WTC11 (cell line): ENCODE data around the gene MRPS11. TPM values are rescaled to one million over a fixed set of nuclear protein-coding genes. Genes with fewer than 3 reads are reported as not detected.

Experiments used
- ATAC-seq: fragments of 200-7000 bp; cut with Tn5 transposase; 2 replicates; pipeline ENCODE4 v1.10.0; 2021; ENCODE audit warnings: mild to moderate bottlenecking, moderate library complexity
- CTCF ChIA-PET: fragments of 300-600 bp; sonication (Branson Sonifier 250); formaldehyde crosslinking; loops from one replicate; lab custom pipeline; 2021; ENCODE audit warnings: antibody characterized with exemption; lab: Charles Lee
- POLR2A ChIA-PET: fragments of 350-600 bp; sonication (Branson Sonifier 250); formaldehyde crosslinking; loops from one replicate; lab custom pipeline; 2021; ENCODE audit warnings: antibody characterized with exemption; lab: Charles Lee
- DNase-seq: peaks from one replicate; pipeline ENCODE4 v3.0.0; 2021; ENCODE audit warnings: low spot score
- H3K27ac Mint-ChIP-seq: 2 replicates; pipeline ENCODE4 v1.8.0; 2021; ENCODE audit warnings: mixed read lengths
- H3K27me3 Mint-ChIP-seq: 2 replicates; pipeline ENCODE4 v1.8.0; 2021; ENCODE audit warnings: low read depth, mild to moderate bottlenecking, moderate library complexity, mixed read lengths
- H3K36me3 Mint-ChIP-seq: 2 replicates; pipeline ENCODE4 v1.8.0; 2021; ENCODE audit warnings: mixed read lengths
- H3K4me1 Mint-ChIP-seq: 2 replicates; pipeline ENCODE4 v1.8.0; 2022; ENCODE audit warnings: mixed read lengths
- H3K4me3 Mint-ChIP-seq: 2 replicates; pipeline ENCODE4 v1.8.0; 2021; ENCODE audit warnings: mild to moderate bottlenecking, moderate library complexity, mixed read lengths
- H3K9me3 Mint-ChIP-seq: 2 replicates; pipeline ENCODE4 v1.8.0; 2021; ENCODE audit warnings: mixed read lengths
- ATF6 ChIP-seq: sonication (generic); formaldehyde crosslinking; IDR thresholded peaks from 2 replicates; pipeline ENCODE4 v1.8.1; 2023; ENCODE audit warnings: mild to moderate bottlenecking, missing genetic modification reagents
- CBFB ChIP-seq: sonication (generic); formaldehyde crosslinking; IDR thresholded peaks from 2 replicates; pipeline ENCODE4 v1.8.1; 2022; ENCODE audit warnings: mild to moderate bottlenecking, low read depth, missing genetic modification reagents
- CDX4 ChIP-seq: fragments of 250-450 bp; sonication (Bioruptor Pico); IDR thresholded peaks from 2 replicates; pipeline ENCODE4 v1.9.0; 2021; ENCODE audit warnings: moderate library complexity, mild to moderate bottlenecking, inconsistent platforms, borderline replicate concordance
- CREM ChIP-seq: sonication (generic); formaldehyde crosslinking; IDR thresholded peaks from 2 replicates; pipeline ENCODE4 v1.8.1; 2022; ENCODE audit warnings: mild to moderate bottlenecking, missing genetic modification reagents, moderate library complexity
- E2F1 ChIP-seq: sonication (generic); formaldehyde crosslinking; IDR thresholded peaks from 2 replicates; pipeline ENCODE4 v1.8.0; 2022; ENCODE audit warnings: mild to moderate bottlenecking, missing genetic modification reagents
- ELF4 ChIP-seq: sonication (generic); formaldehyde crosslinking; IDR thresholded peaks from 2 replicates; pipeline ENCODE4 v1.8.1; 2022; ENCODE audit warnings: low read depth, mild to moderate bottlenecking, moderate library complexity, missing genetic modification reagents
- FOXJ3 ChIP-seq: sonication (generic); formaldehyde crosslinking; IDR thresholded peaks from 2 replicates; pipeline ENCODE4 v1.9.0; 2021; ENCODE audit warnings: missing genetic modification reagents, mild to moderate bottlenecking, borderline replicate concordance
- GTF2I ChIP-seq: fragments of 250-450 bp; sonication (Bioruptor Pico); conservative IDR thresholded peaks from 2 replicates; pipeline ENCODE4 v1.4.0; 2021; ENCODE audit warnings: mild to moderate bottlenecking
- HMGXB4 ChIP-seq: sonication (generic); formaldehyde crosslinking; IDR thresholded peaks from 2 replicates; pipeline ENCODE4 v1.8.1; 2023; ENCODE audit warnings: mild to moderate bottlenecking, moderate library complexity, missing genetic modification reagents
- MYBL2 ChIP-seq: sonication (generic); formaldehyde crosslinking; IDR thresholded peaks from 2 replicates; pipeline ENCODE4 v1.8.1; 2023; ENCODE audit warnings: mild to moderate bottlenecking, moderate library complexity, missing genetic modification reagents
- NR2C2 ChIP-seq: sonication (generic); formaldehyde crosslinking; IDR thresholded peaks from 2 replicates; pipeline ENCODE4 v1.8.0; 2022; ENCODE audit warnings: mild to moderate bottlenecking, missing genetic modification reagents
- NR3C1 ChIP-seq: sonication (generic); formaldehyde crosslinking; conservative IDR thresholded peaks from 2 replicates; pipeline ENCODE4 v1.8.1; 2023; ENCODE audit warnings: low read depth, mild to moderate bottlenecking, missing genetic modification reagents
- OVOL2 ChIP-seq: fragments of 250-450 bp; sonication (Bioruptor Pico); IDR thresholded peaks from 2 replicates; pipeline ENCODE4 v1.9.0; 2021; ENCODE audit warnings: mild to moderate bottlenecking, borderline replicate concordance
- PRDM15 ChIP-seq: sonication (generic); formaldehyde crosslinking; IDR thresholded peaks from 2 replicates; pipeline ENCODE4 v1.8.0; 2022; ENCODE audit warnings: missing genetic modification reagents
- PREB ChIP-seq: sonication (generic); formaldehyde crosslinking; IDR thresholded peaks from 2 replicates; pipeline ENCODE4 v1.8.1; 2022; ENCODE audit warnings: mild to moderate bottlenecking, missing genetic modification reagents, moderate library complexity, borderline replicate concordance
- PRRX2 ChIP-seq: fragments of 250-450 bp; sonication (Bioruptor Pico); IDR thresholded peaks from 2 replicates; pipeline ENCODE4 v1.8.0; 2021; ENCODE audit warnings: mild to moderate bottlenecking
- RORB ChIP-seq: fragments of 250-450 bp; sonication (Bioruptor Pico); IDR thresholded peaks from 2 replicates; pipeline ENCODE4 v1.9.0; 2021; ENCODE audit warnings: mild to moderate bottlenecking
- SMAD3 ChIP-seq: sonication (generic); formaldehyde crosslinking; IDR thresholded peaks from 2 replicates; pipeline ENCODE4 v1.8.0; 2022; ENCODE audit warnings: missing genetic modification reagents, mild to moderate bottlenecking, borderline replicate concordance
- SMAD4 ChIP-seq: sonication (generic); formaldehyde crosslinking; IDR thresholded peaks from 2 replicates; pipeline ENCODE4 v1.8.0; 2022; ENCODE audit warnings: mild to moderate bottlenecking, missing genetic modification reagents
- ZNF232 ChIP-seq: sonication (generic); formaldehyde crosslinking; IDR thresholded peaks from 2 replicates; pipeline ENCODE4 v1.8.0; 2022; ENCODE audit warnings: mild to moderate bottlenecking, missing genetic modification reagents
- ZNF263 ChIP-seq: sonication (generic); formaldehyde crosslinking; IDR thresholded peaks from 2 replicates; pipeline ENCODE4 v1.8.1; 2022; ENCODE audit warnings: low read depth, mild to moderate bottlenecking, moderate library complexity, missing genetic modification reagents
- ZNF423 ChIP-seq: fragments of 250-450 bp; sonication (Bioruptor Pico); IDR thresholded peaks from 2 replicates; pipeline ENCODE4 v2.1.2; 2022; ENCODE audit warnings: mild to moderate bottlenecking, moderate library complexity
- total RNA-seq: library from RNA; stranded (reverse); gene quantifications from 3 replicates; pipeline ENCODE4 v1.2.3, GENCODE V29; 2021

MRPS11 gene
- total RNA-seq, 1 experiment from 2014 or later: 49.1 TPM

GRCh38 chr15:88490036-88490435 lies 22.5 kb downstream of the MRPS11 start (continued):
- TF ChIP-seq ZNF423 (CRISPR knock-in tag) (no peak), NR2C2 (CRISPR knock-in tag) (no peak), PREB (CRISPR knock-in tag) (no peak)
- TF ChIP-seq, all 79 proteins: peak for 0

- ATAC-seq: peak; percentile 54
- Mint-ChIP-seq H3K4me3 (no peak overlapping the region), H3K36me3 (no peaks in the 10 kb centered on the region), H3K4me1 (peaks cover 28% of the 10 kb centered on the region), H3K9me3 (no peaks in the 10 kb centered on the region), H3K27ac (no peak overlapping the region), H3K27me3 (peaks cover 6% of the 10 kb centered on the region; the same call in 1 of the 2 replicates)
- ChIA-PET CTCF (interaction anchor here (1.3 kb wide), 1 partner anchor 15 kb away, joined by 3 read pairs; no protein-coding TSS in a partner anchor), POLR2A (no interaction called here)
- no peak for DNase-seq
- no peak for TF ChIP-seq E2F1 (CRISPR knock-in tag)
- TF ChIP-seq PRDM15 (CRISPR knock-in tag): 0 out of 2 replicates have a peak, but pooled peaks have one; percentile 31
- TF ChIP-seq, all 79 proteins: peak for 1
Observed at GRCh38 chr15:88491158-88491557, 23.6 kb downstream of the MRPS11 start.

- no peak overlapping the region for H3K27ac Mint-ChIP-seq
Observed at GRCh38 chr15:88493844-88494243, 26.3 kb downstream of the MRPS11 start.

More at GRCh38 chr15:88493844-88494243, 26.3 kb downstream of the MRPS11 start:
- H3K27me3 Mint-ChIP-seq: no peaks in the 10 kb centered on the region
- CTCF ChIA-PET: interaction anchor here (0.6 kb wide), 1 partner anchor 21 kb away, joined by 4 read pairs; no protein-coding TSS in a partner anchor
- ATAC-seq: no peak
- H3K4me3 Mint-ChIP-seq: no peak overlapping the region
- POLR2A ChIA-PET: no interaction called here
- no peaks in the 10 kb centered on the region for H3K36me3 Mint-ChIP-seq
- peaks cover 16% of the 10 kb centered on the region for H3K4me1 Mint-ChIP-seq
- no peak for DNase-seq
- H3K9me3 Mint-ChIP-seq: no peaks in the 10 kb centered on the region
- no peak for TF ChIP-seq ELF4 (CRISPR knock-in tag)
- TF ChIP-seq CREM (CRISPR knock-in tag): no peak
- no peak for TF ChIP-seq PRRX2 (CRISPR knock-in tag)
- TF ChIP-seq ZNF232 (CRISPR knock-in tag): no peak
- TF ChIP-seq GTF2I (CRISPR knock-in tag): no peak
- TF ChIP-seq NR2C2 (CRISPR knock-in tag): no peak
- no peak for TF ChIP-seq FOXJ3 (CRISPR knock-in tag)
- TF ChIP-seq CDX4 (CRISPR knock-in tag): no peak
- no peak for TF ChIP-seq MYBL2
- TF ChIP-seq ZNF423 (CRISPR knock-in tag): no peak
- no peak for TF ChIP-seq OVOL2 (CRISPR knock-in tag)
- TF ChIP-seq SMAD3: no peak
- TF ChIP-seq ZNF263: no peak
- TF ChIP-seq SMAD4 (CRISPR knock-in tag): no peak
- TF ChIP-seq HMGXB4 (CRISPR knock-in tag): no peak
- no peak for TF ChIP-seq NR3C1
- TF ChIP-seq CBFB (CRISPR knock-in tag): no peak
- no peak for TF ChIP-seq RORB (CRISPR knock-in tag)
- no peak for TF ChIP-seq ATF6
